Mucosa of rectum (tissue), 2 donors: ENCODE measurements around the gene NUDT2.
"Not testable (repeated sequence)": the region's sequence is repeated elsewhere in the genome, so short reads cannot be mapped to it uniquely, and the experiment has no call there.

Source experiments
- H3K27ac ChIP-seq, 2 donors: one replicate each; pipeline ENCODE4 v1.7.0; 2013; ENCODE audit warnings: inconsistent platforms in 2 of 2, low read depth in 2 of 2, low read length in 2 of 2
- H3K27me3 ChIP-seq, 2 donors: one replicate each; pipeline ENCODE4 v1.7.0; 2013; ENCODE audit warnings: low read length in 2 of 2; ENCODE audit not compliant: control insufficient read depth in 2 of 2, insufficient read depth in 2 of 2
- H3K36me3 ChIP-seq, 2 donors: one replicate each; pipeline ENCODE4 v1.7.0; 2013; ENCODE audit warnings: low read length in 2 of 2; ENCODE audit not compliant: control insufficient read depth in 2 of 2, insufficient read depth in 2 of 2
- H3K4me1 ChIP-seq, 2 donors: one replicate each; pipeline ENCODE4 v1.7.0; 2013; ENCODE audit warnings: low read length in 2 of 2, mild to moderate bottlenecking in 1 of 2; ENCODE audit not compliant: control insufficient read depth in 2 of 2, insufficient read depth in 2 of 2
- H3K4me3 ChIP-seq, 2 donors: one replicate each; pipeline ENCODE4 v1.7.0; 2013; ENCODE audit warnings: low read length in 2 of 2
- H3K9ac ChIP-seq, 2 donors: one replicate each; pipeline ENCODE4 v1.7.0; 2013; ENCODE audit warnings: low read length in 2 of 2, low read depth in 1 of 2, mild to moderate bottlenecking in 1 of 2
- H3K9me3 ChIP-seq, 2 donors: one replicate each; pipeline ENCODE4 v1.7.0; 2013; ENCODE audit warnings: low read length in 2 of 2; ENCODE audit not compliant: control insufficient read depth in 2 of 2
- donor health status: healthy.
- donor health status: Normal muscosa, but diverticular disease.

The NUDT2 gene

DNA sequence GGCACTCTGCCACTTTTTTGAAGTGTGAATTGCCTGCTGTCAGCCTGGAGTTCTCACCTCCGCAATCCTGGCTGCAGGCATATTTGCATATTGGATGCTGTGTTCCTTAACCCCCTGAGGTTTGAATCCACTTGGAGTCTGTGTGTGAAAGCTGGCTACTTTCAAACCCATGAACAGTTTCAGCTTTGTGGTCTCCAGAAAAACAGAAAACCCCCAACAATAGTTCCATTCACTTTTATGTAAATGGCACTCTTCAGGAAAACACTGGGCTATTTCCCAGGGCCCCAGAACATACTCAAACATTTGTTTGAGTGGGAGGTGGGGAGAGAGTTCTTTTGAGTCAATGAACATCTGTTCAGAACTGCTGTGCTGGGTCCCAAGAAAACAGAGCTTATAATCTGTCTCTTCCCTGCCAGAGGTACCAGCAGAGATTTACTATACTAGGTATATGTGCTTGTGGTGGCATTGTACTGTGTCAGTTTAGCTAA is 5.0 kb downstream of the NUDT2 start:
- Histone ChIP-seq H3K27ac (no peak overlapping the region), H3K4me1 (peaks cover 0 to 5% of the 10 kb centered on the region in 2 donors), H3K36me3 (peaks cover 9 to 10% of the 10 kb centered on the region in 2 donors), H3K9me3 (no peaks in the 10 kb centered on the region), H3K27me3 (no peaks in the 10 kb centered on the region), H3K4me3 (no peak overlapping the region), H3K9ac (no peak overlapping the region)

DNA sequence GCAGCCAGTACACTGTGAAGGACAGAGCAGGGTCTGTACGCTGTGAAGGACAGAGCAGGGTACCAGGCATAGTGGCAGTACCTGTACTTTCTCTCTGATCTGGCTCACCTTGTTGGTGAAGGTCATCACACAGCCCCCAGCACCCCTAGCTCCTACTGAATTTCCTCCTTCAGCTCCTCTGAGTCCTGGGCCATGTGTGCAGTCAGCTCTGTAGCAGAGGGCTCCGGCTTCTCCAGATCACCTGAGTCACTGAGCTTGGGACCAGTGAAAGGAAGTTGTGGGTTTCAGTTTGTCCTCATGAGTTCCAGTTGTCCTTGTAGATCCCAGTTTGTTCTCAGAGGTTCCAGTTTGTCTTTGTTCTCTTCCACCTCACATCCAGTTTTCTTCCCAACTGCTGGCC is 5.5 kb downstream of the NUDT2 start:
- no peaks in the 10 kb centered on the region for H3K9me3 ChIP-seq
- no peak overlapping the region for H3K9ac ChIP-seq
- no peaks in the 10 kb centered on the region for H3K27me3 ChIP-seq
- H3K36me3 ChIP-seq = peaks cover 9 to 13% of the 10 kb centered on the region in 2 donors
- H3K4me1 ChIP-seq = peaks cover 0 to 5% of the 10 kb centered on the region in 2 donors
- H3K4me3 ChIP-seq = no peak overlapping the region
- no peak overlapping the region for H3K27ac ChIP-seq

DNA sequence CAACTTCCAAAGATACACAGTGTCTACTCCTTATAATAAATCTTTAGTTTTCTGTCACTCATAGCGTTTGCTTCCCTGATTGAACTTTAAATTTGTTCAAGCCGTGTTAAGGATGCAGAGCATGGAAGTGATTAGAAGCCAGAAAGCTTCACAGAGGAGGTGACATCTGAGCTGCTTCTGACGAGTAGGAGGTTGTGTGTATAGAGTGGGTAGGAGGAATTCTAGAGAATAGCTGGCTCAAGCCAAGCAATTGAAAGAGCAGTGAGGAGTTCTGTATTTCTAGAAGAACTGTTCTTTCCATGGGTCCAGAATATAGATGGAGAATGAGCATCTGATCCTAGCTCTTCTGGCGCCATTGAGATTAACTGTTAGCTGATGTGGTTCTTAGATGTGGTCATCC is 6.0 kb downstream of the NUDT2 start:
- Histone ChIP-seq H3K36me3 (peaks cover 12 to 15% of the 10 kb centered on the region in 2 donors), H3K27ac (no peak overlapping the region), H3K27me3 (no peaks in the 10 kb centered on the region), H3K9ac (no peak overlapping the region), H3K4me1 (peaks cover 0 to 2% of the 10 kb centered on the region in 2 donors), H3K4me3 (no peak overlapping the region), H3K9me3 (no peaks in the 10 kb centered on the region)

DNA sequence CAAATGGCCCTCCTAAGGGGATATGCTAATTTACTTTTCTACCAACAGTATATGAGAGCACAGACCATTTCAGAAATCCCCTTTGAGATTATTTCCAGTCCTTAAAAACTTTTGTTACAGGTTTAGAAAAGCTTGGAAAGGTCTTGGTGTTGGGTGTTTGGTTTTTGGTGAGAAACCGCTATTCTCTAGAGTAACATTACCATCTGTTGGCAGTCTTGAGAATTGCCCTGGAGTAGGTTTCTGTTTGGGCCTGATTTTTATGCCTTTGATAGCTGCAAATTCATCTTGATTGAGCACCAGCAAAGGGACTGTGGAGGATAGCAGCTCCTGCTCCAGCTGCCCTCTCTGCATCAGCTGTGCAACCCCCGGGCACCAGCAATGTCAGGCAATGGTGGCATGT is 8.0 kb downstream of the NUDT2 start:
- no peak overlapping the region for H3K27ac ChIP-seq
- H3K27me3 ChIP-seq = no peaks in the 10 kb centered on the region
- H3K36me3 ChIP-seq = peaks cover 20 to 27% of the 10 kb centered on the region in 2 donors
- H3K4me1 ChIP-seq = no peaks in the 10 kb centered on the region
- no peaks in the 10 kb centered on the region for H3K9me3 ChIP-seq
- no peak overlapping the region for H3K9ac ChIP-seq
- H3K4me3 ChIP-seq = no peak overlapping the region

DNA sequence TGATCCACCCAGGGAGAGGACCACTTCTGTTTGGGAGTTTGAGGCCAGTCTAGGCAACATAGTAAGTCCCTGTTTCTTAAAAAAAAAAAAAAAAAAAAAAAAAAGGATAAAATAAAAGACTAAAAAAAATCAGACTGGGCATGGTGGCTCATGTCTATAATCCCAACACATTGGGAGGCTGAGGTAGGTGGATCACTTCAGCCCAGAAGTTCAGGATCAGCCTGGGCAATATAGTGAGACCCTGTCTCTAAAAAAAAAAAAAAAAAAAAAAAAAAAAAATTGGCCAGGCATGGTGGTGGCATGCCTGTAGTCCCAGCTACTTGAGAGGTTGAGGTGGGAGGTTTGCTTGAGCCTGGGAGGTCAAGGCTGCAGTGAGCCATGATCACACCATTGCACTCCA is 8.7 kb downstream of the NUDT2 start:
- peaks cover 21 to 30% of the 10 kb centered on the region in 2 donors for H3K36me3 ChIP-seq
- H3K27ac ChIP-seq, H3K9me3 ChIP-seq, H3K4me3 ChIP-seq, H3K9ac ChIP-seq, H3K4me1 ChIP-seq, H3K27me3 ChIP-seq: not testable (repeated sequence)

DNA sequence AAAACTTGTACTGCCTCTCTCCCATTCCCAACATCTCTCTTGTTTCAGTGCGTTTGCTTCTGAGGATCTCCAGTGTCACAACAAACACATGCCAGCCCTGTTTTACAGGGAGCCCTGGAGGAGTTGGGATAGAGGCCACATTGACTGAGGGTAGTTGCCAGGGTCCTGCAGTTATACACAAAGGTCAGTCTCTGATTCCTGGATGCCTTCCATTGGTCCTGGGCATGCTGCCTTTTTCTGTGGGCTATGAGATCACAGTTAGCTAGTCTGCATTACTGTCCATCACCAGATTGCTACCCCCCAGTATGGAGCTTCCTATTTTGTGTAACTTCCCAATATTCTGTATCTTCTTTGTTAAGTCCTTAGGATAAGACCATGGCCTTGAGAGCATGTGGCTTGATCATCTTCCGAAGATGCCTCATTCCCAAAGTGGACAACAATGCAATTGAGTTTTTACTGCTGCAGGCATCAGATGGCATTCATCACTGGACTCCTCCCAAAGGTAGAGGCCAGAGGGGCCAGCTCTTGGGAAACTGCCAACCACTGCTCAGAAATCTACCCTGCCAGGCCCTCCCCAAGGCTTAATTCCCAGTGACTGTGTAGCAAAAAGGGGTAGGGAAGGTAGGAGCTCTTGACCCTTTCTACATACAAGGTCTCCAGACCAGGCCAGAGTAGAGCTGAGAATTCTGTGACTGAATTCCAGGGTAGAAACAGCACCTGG is 9.5 kb downstream of the NUDT2 start:
- Histone ChIP-seq H3K4me1 (no peaks in the 10 kb centered on the region), H3K9me3 (no peaks in the 10 kb centered on the region), H3K27ac (no peak overlapping the region), H3K4me3 (no peak overlapping the region), H3K27me3 (no peaks in the 10 kb centered on the region), H3K36me3 (peaks cover 29 to 35% of the 10 kb centered on the region in 2 donors), H3K9ac (no peak overlapping the region)

DNA sequence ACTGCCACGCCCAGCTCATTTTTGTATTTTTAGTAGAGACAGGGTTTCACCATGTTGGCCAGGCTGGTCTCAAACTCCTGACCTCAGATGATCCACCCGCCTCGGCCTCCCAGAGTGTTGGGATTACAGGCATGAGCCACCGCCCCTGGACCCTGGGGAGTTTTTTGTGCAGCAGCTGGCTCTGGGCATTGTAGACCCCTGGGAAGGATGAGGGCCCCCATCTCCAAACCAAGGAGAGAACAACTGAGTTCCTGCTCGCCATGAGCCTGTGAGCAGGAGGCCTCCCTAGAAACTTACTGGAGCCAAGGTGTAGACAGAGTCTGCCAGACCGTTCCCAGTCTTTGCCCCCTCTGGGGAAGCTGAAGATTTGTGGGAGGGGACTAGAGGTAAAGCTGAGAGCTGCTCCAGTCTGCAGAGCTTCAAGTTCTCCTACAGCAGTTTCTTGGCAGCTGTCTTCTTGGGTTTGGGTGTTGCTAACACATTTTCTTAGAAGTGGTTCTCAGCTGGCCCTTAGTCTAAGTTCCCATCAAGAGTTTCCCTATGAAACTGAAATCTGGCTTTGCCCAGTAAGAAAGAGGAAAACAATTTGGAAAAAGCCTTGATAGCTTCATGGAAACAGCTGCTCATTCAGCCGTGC is 12.4 kb downstream of the NUDT2 start:
- Histone ChIP-seq H3K27me3 (no peaks in the 10 kb centered on the region), H3K9me3 (no peaks in the 10 kb centered on the region), H3K36me3 (peaks cover 29 to 35% of the 10 kb centered on the region in 2 donors), H3K27ac (no peak overlapping the region), H3K4me1 (no peaks in the 10 kb centered on the region), H3K9ac (no peak overlapping the region), H3K4me3 (no peak overlapping the region)

DNA sequence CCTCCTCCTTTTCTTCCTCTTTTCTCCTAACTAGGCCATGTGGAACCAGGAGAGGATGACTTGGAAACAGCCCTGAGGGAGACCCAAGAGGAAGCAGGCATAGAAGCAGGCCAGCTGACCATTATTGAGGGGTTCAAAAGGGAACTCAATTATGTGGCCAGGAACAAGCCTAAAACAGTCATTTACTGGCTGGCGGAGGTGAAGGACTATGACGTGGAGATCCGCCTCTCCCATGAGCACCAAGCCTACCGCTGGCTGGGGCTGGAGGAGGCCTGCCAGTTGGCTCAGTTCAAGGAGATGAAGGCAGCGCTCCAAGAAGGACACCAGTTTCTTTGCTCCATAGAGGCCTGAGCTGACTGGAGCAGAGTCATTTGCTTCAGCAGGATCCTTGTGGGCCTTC is 13.7 kb downstream of the NUDT2 start:
- peaks cover 29 to 35% of the 10 kb centered on the region in 2 donors for H3K36me3 ChIP-seq
- no peaks in the 10 kb centered on the region for H3K4me1 ChIP-seq
- H3K27me3 ChIP-seq = no peaks in the 10 kb centered on the region
- no peak overlapping the region for H3K9ac ChIP-seq
- H3K9me3 ChIP-seq = no peaks in the 10 kb centered on the region
- H3K27ac ChIP-seq = peak overlapping the region in 1 of 2 donors; percentile 11
- H3K4me3 ChIP-seq = no peak overlapping the region

DNA sequence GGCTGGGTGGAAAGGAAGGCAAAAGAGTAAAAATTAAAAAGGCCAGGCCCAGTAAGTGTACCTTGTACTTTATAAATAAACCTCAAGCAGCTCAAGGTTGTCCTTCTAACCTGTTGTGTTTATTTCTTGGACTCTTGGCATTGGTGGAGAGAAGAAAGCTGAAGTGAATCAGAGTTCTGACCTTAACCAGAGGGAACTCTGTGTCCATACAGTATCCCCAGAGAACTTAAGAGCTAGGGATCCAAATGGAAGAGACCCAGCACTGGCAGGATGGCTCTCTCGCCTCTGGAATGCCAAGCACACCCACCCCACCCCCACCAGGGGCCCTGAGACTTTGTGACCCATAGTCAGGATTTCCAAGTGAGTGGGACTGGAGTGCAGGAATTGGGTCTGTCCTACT is 14.2 kb downstream of the NUDT2 start:
- Histone ChIP-seq H3K4me3 (no peak overlapping the region), H3K4me1 (no peaks in the 10 kb centered on the region), H3K9ac (no peak overlapping the region), H3K27me3 (no peaks in the 10 kb centered on the region), H3K9me3 (no peaks in the 10 kb centered on the region), H3K36me3 (peaks cover 27 to 33% of the 10 kb centered on the region in 2 donors), H3K27ac (peak overlapping the region in 1 of 2 donors; percentile 11)

DNA sequence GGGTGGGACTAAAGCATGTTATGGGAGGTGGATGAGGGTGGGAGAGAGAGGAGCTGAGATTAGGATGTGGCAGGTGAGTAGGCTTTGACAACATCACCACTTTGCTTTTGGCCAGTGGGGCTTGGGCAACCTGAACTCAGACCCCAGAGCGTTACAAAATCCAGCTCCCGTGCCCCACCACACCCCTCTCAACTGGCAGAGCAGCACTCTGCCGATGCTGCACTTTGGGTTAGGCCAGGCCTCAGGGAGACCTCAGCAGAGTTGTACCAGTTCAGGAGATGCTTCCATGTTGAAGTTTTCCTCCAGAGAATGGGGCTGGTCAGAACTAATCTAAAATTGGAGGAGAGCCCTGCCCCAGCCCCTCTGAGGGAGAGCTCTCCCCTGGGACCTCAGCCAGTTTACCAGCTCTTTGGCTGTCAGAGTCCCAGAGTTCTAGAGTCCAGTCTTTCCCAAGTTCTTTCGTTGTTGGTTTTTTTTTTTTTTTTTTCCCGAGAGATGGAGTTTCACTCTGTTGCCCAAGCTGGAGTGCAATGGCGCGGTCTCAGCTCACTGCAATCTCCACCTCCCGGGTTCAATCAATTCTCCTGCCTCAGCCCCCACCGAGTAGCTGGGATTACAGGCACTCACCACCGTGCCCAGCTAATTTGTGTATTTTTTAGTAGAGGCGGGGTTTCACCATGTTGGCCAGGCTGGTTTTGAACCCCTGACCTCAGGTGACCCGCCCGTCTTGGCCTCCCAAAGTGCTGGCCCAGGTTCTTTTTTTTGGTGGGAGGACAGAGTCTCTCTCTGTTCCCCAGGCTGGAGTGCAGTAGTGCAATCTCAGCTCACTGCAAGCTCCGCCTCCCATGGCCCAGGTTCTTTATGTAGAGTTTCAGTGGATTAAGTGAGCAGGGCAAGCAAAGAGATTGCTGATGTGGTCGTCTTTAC is 17.8 kb downstream of the NUDT2 start:
- no peaks in the 10 kb centered on the region for H3K27me3 ChIP-seq
- H3K4me1 ChIP-seq = no peaks in the 10 kb centered on the region
- peaks cover 9 to 10% of the 10 kb centered on the region in 2 donors for H3K36me3 ChIP-seq
- H3K27ac ChIP-seq = no peak overlapping the region
- H3K4me3 ChIP-seq = no peak overlapping the region
- H3K9me3 ChIP-seq = no peaks in the 10 kb centered on the region
- no peak overlapping the region for H3K9ac ChIP-seq
